DOHH2 (cell line): ENCODE measurements around the gene PARL.

Experiments used
- EZH2phosphoT487 ChIP-seq: fragments of 200-600 bp; sonication (generic); IDR thresholded peaks from 2 replicates; pipeline ENCODE4 v1.6.1; 2017; ENCODE audit warnings: borderline replicate concordance, mild to moderate bottlenecking, antibody characterized with exemption, low read length, moderate library complexity, mixed read lengths
- TF ChIP-seq, protein P1 (sequence below): fragments of 200-600 bp; sonication (generic); IDR thresholded peaks from one replicate; pipeline ENCODE4 v1.5.1; 2014; ENCODE audit warnings: antibody characterized with exemption, mild to moderate bottlenecking, low read depth, low read length; ENCODE audit not compliant: poor library complexity, severe bottlenecking

DNA sequence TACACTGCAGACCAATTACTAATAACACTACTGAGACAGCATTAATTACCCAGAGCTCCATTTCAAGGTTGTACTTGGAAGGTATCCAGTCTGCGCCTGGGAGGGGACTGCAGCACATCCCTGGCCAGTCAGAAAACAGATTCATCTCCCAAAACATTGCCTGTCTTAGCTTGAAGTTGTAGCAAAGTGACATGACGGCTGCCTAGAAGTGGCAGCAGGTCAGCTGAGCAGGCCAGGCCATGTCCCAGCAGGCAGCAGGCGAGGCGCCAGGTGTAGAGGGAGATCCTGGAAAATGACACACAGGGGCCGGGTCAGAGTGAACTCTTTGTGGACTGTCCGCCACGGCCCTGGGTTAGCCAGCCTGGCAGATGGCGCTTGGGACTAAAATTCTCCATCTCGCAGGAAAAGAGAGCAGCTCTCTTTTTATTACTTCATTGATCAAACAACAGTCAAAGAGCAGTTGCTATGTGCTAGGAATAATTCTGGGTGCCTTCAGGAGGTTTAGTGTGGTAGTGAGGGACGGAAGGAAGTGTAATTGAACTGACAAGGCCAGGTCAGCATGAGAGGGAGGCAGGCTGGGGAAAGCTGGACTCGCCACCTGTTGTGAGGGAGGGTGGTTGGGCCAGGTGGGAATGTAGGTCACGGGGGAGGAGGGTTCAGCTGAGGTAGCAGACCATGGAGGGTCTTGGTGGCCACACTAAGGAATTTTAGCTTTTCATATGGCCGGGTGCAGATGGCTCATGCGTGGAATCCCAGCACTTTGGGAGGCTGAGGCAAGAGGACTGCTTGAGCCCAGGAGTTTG is 58.0 kb downstream of the PARL start:
- TF ChIP-seq, protein P1, sequence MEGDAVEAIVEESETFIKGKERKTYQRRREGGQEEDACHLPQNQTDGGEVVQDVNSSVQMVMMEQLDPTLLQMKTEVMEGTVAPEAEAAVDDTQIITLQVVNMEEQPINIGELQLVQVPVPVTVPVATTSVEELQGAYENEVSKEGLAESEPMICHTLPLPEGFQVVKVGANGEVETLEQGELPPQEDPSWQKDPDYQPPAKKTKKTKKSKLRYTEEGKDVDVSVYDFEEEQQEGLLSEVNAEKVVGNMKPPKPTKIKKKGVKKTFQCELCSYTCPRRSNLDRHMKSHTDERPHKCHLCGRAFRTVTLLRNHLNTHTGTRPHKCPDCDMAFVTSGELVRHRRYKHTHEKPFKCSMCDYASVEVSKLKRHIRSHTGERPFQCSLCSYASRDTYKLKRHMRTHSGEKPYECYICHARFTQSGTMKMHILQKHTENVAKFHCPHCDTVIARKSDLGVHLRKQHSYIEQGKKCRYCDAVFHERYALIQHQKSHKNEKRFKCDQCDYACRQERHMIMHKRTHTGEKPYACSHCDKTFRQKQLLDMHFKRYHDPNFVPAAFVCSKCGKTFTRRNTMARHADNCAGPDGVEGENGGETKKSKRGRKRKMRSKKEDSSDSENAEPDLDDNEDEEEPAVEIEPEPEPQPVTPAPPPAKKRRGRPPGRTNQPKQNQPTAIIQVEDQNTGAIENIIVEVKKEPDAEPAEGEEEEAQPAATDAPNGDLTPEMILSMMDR = no peak
- no peak for TF ChIP-seq EZH2phosphoT487
